Smooth muscle cell of the umbilical artery (primary cell): Measurements from ENCODE around the gene CLDN3. TPM values are rescaled to one million over a fixed set of nuclear protein-coding genes. Genes with fewer than 3 reads are reported as not detected.

Experiments
- total RNA-seq: library from RNA; depleted of rRNA; stranded (reverse); fragments of >200 nt; gene quantifications from 2 replicates; pipeline ENCODE4 v1.2.3, GENCODE V29; 2014

The CLDN3 gene, protein sequence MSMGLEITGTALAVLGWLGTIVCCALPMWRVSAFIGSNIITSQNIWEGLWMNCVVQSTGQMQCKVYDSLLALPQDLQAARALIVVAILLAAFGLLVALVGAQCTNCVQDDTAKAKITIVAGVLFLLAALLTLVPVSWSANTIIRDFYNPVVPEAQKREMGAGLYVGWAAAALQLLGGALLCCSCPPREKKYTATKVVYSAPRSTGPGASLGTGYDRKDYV
- total RNA-seq: not detected in 2 replicates

DNA sequence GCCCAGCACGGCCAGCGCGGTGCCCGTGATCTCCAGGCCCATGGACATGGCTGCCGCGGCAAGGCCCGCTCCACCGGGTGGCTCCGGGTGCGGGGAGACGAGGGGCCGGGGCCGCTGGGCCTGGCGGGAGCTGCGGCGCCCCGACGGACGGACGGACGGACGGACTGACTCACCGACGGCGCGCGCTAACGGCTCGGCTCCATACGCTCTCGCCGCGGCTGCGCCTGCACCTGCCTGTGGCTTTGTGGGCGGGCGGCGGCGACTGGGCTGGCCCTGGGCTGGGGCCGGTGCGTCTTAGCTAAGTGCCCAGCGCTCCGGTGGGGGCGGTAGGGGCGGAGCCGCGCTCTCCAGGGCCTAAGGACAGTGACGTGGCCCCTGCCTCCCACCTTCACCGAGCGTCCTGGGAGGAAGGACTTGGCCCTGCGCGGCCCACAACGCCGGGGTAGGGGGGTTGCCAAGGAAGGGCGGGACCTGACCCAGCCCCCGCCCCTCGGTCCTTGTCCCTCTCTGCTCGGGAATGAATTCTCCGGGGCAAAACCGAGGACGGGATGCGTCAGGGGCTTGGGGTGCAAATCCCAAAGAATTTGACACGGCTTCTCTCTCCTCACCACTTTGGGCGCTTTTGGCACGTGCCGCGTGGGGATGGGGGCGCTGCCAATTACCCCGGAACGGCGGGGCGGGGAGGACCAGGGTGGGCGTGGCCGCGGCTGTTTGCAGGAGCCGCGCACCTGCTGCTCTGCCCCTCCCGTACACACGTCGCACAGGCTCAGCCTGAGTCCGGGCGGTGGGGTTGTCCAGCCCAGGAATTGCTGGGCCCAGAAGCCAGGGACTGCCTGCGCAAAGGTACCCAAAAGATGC, at the start of gene CLDN3:
TSS of gene CLDN3 (minus strand) at position 269 of the 858 bp plus-strand sequence. CDS start at position 48, 221 bp downstream.

DNA sequence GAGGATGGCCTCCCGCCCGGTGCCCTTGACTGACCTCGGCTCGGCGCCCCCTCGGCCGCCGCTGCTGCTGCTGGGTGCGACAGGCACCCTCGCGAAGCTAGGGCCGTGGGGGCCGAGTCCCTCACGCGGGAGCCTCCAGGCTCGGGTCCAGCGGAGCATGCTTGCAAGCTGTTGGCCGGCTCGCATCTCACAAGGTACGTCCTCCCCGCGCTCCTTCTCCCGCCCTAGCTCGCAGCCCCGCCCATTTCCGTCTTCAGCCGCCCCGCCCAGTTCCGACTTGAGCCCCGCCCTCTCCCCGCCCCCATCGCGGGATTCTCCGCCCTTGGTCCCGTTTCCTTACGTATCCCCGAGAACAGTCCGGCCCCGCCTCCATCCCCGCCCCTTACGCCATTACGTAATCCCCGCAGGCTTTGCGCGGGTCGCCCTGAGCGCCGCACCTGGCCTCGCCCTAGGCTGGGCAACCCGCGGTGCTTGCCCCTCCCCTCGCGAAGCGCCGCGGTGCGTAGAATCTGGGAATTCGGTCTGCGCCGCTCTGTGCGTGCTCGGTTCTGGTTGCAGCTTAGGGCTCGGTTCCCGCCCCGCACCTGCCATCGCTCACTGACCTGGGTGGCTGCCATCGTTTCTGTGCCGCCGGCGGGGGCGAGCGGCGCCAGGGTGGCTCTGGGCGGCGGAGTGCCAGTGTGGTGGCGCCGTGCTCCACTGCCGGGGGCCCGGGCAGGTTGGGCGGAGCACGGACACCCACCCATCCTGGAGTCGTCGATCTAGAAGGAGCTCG, 31.3 kb downstream of the CLDN3 start, which contains the start of gene ABHD11:
TSS of gene ABHD11 (minus strand) at position 191 of the 775 bp plus-strand sequence. CDS start at position 159, 32 bp downstream.

Other genes with a start within 250 kb of the CLDN3 start
- gene BAZ1B, start 248.0 kb downstream of the CLDN3 start, total RNA-seq: 48.7 and 66.7 TPM in 2 replicates
- gene BCL7B, start 212.6 kb downstream of the CLDN3 start, total RNA-seq: 14.8 and 18.6 TPM in 2 replicates
- 114 and 120 TPM in 2 replicates for gene TBL2, start 191.7 kb downstream of the CLDN3 start, total RNA-seq
- gene MLXIPL, start 145.7 kb downstream of the CLDN3 start, total RNA-seq: not detected in 2 replicates
- 3.0 and 5.9 TPM in 2 replicates for gene VPS37D, start 102.4 kb downstream of the CLDN3 start, total RNA-seq
- 2.3 and 2.4 TPM in 2 replicates for gene DNAJC30, start 86.8 kb downstream of the CLDN3 start, total RNA-seq
- 40.6 and 54.0 TPM in 2 replicates for gene BUD23, start 86.7 kb downstream of the CLDN3 start, total RNA-seq
- gene STX1A, start 50.6 kb downstream of the CLDN3 start, total RNA-seq: 13.1 and 49.6 TPM in 2 replicates
- 4.5 and 6.6 TPM in 2 replicates for gene ABHD11, start 31.5 kb downstream of the CLDN3 start, total RNA-seq
- 0.89 and 7.7 TPM in 2 replicates for gene CLDN4, start 60.7 kb upstream of the CLDN3 start, total RNA-seq
- 5.0 and 9.6 TPM in 2 replicates for gene METTL27, start 72.2 kb upstream of the CLDN3 start, total RNA-seq
- not detected in 2 replicates for gene TMEM270, start 90.9 kb upstream of the CLDN3 start, total RNA-seq